Measurements from ENCODE around the gene IL23R. TPM values are rescaled to one million over a fixed set of nuclear protein-coding genes. Genes with fewer than 3 reads are reported as not detected.

Gene IL23R
- total RNA-seq, 1 experiment from 2014 or later, result not detected

- TF ChIP-seq EGR1 (IDR thresholded peaks at IDR 0.05; ENCODE audit: low read depth), result no peak
- TF ChIP-seq ELF1 (IDR thresholded peaks at IDR 0.05; ENCODE audit: borderline replicate concordance, low read depth), result no peak
- peak; percentile 95 for TF ChIP-seq RAD21 (IDR thresholded peaks at IDR 0.05; ENCODE audit: low read depth)
- TF ChIP-seq REST (IDR thresholded peaks at IDR 0.05; ENCODE audit: low read depth), result no peak
- TF ChIP-seq CEBPB (IDR thresholded peaks at IDR 0.05; ENCODE audit: low read depth), result no peak
These were observed 17.0 kb upstream of the IL23R start (continued) for GRCh38 chr1:67149179-67149770.

GRCh38 chr1:67150931-67151330 is 15.3 kb upstream of the IL23R start:
- Histone ChIP-seq H3K36me3 (ENCODE audit: control insufficient read depth in 1 of 2, insufficient read depth in 2 of 2, low read length in 2 of 2) (no peaks in the 10 kb centered on the region), H3K9ac (ENCODE audit: low read length) (no peak overlapping the region), H3K4me2 (ENCODE audit: low read length) (no peak overlapping the region), H3K4me3 (replicated peaks in 1 of 2; ENCODE audit: low read depth in 1 of 2, low read length in 2 of 2) (no peak overlapping the region), H3K9me2 (ENCODE audit: insufficient read depth) (no peaks in the 10 kb centered on the region), H4K20me1 (ENCODE audit: insufficient read depth) (no peaks in the 10 kb centered on the region), H2AFZ (ENCODE audit: low read depth, low read length, poor library complexity, severe bottlenecking) (no peak overlapping the region), H3K9me3 (ENCODE audit: control insufficient read depth in 1 of 2, insufficient read depth in 1 of 2, low read depth in 1 of 2, low read length in 2 of 2) (no peaks in the 10 kb centered on the region), H3K79me2 (ENCODE audit: insufficient read depth, low read length) (no peaks in the 10 kb centered on the region), H3K4me1 (ENCODE audit: control insufficient read depth in 1 of 2, insufficient read depth in 2 of 2, low read length in 2 of 2) (peaks cover 3 to 7% of the 10 kb centered on the region in 2 experiments; a peak in 3 of 4 replicates), H3K27ac (ENCODE audit: low read depth, low read length) (no peak overlapping the region), H3K27me3 (ENCODE audit: insufficient read depth, low read length) (no peaks in the 10 kb centered on the region)
- ATAC-seq (no peak), DNase-seq (ENCODE audit: low read depth, low spot score) (no peak)
- ChIA-PET CTCF (interaction anchor here (3.9 to 4.4 kb wide), 2 partner anchors 155 to 387 kb away, joined by 42 to 62 read pairs; no protein-coding TSS in a partner anchor), POLR2A (no interaction called here), RAD21 (ENCODE audit: low non-redundant PET in 1 of 2, low total read pairs in 2 of 2, uncharacterized antibody in 2 of 2, unreplicated experiment in 2 of 2) (no interaction called here)
- intact Hi-C loops (cut with micrococcal nuclease), result no loop called here
- BruUV-seq (replicated peaks), result no TSS peak
- TF ChIP-seq SRF (IDR thresholded peaks at IDR 0.05; ENCODE audit: low read depth), result no peak
- TF ChIP-seq EGR1 (IDR thresholded peaks at IDR 0.05; ENCODE audit: low read depth), result no peak
- TF ChIP-seq POLR2AphosphoS5 (IDR thresholded peaks at IDR 0.05; ENCODE audit: low read depth, low read length), result no peak
- TF ChIP-seq ZFX (IDR thresholded peaks at IDR 0.05), result no peak
- no peak for TF ChIP-seq FOSL1 (IDR thresholded peaks at IDR 0.05; ENCODE audit: low read depth)
- TF ChIP-seq ATF3 (IDR thresholded peaks at IDR 0.05), result no peak
- TF ChIP-seq EZH2phosphoT487 (IDR thresholded peaks at IDR 0.05; ENCODE audit: borderline replicate concordance), result no peak
- no peak for TF ChIP-seq RAD21 (IDR thresholded peaks at IDR 0.05; ENCODE audit: low read depth)
- TF ChIP-seq SP1 (IDR thresholded peaks at IDR 0.05; ENCODE audit: low read depth), result no peak
- TF ChIP-seq CBX3 (IDR thresholded peaks at IDR 0.05; ENCODE audit: low read depth), result no peak
- TF ChIP-seq SIN3A (IDR thresholded peaks at IDR 0.05; ENCODE audit: low read depth), result no peak
- TF ChIP-seq ELF1 (IDR thresholded peaks at IDR 0.05; ENCODE audit: borderline replicate concordance, low read depth), result no peak
- no peak for TF ChIP-seq JUND (IDR thresholded peaks at IDR 0.05)
- TF ChIP-seq CEBPB (IDR thresholded peaks at IDR 0.05; ENCODE audit: low read depth), result no peak
- TF ChIP-seq CTCF (IDR thresholded peaks at IDR 0.05 in 2 of 3, conservative IDR thresholded peaks at IDR 0.05 in 1 of 3; ENCODE audit: borderline replicate concordance in 1 of 3, insufficient read depth in 1 of 3, low read depth in 2 of 3, low read length in 2 of 3), result no peak
- TF ChIP-seq TCF7L2 (IDR thresholded peaks at IDR 0.05; ENCODE audit: borderline replicate concordance, extremely low read depth, insufficient read depth, insufficient read length), result no peak
- TF ChIP-seq MAX (IDR thresholded peaks at IDR 0.05), result no peak
- no peak for TF ChIP-seq EZH2 (IDR thresholded peaks at IDR 0.05)
- TF ChIP-seq ZNF274 (IDR thresholded peaks at IDR 0.05; ENCODE audit: low read depth, low read length), result no peak

Data from HCT116 (cell line).